Bronchial epithelial cell (primary cell): ENCODE measurements around the gene MFAP2. TPM values are rescaled to one million over a fixed set of nuclear protein-coding genes. Genes with fewer than 3 reads are reported as not detected.
A peak's percentile ranks its signal among the peaks of the same experiment; 100 is the strongest.

Experiments
- DNase-seq: peaks from one replicate; pipeline ENCODE4 v3.0.0-alpha.2; 2010; ENCODE audit warnings: low read depth
- FAIRE-seq: peaks from 2 replicates; lab custom pipeline; 2011; peaks lifted over from hg19 to GRCh38; lab: Jason Lieb, UNC
- H3K27me3 ChIP-seq: 2 replicates; pipeline ENCODE4 v1.5.1; 2011; ENCODE audit warnings: low read length; ENCODE audit not compliant: control insufficient read depth, insufficient read depth
- H3K36me3 ChIP-seq: 2 replicates; pipeline ENCODE4 v1.5.1; 2011; ENCODE audit warnings: low read length; ENCODE audit not compliant: control insufficient read depth, insufficient read depth
- H3K4me3 ChIP-seq: 2 replicates; pipeline ENCODE4 v1.5.1; 2011; ENCODE audit warnings: mild to moderate bottlenecking, low read depth, low read length, control low read depth
- total RNA-seq: library from RNA; depleted of rRNA; stranded (reverse); fragments of >200 nt; gene quantifications from 2 replicates; pipeline ENCODE4 v1.2.1, GENCODE V29; 2014
- TF ChIP-seq, protein P1 (sequence below): IDR thresholded peaks from 2 replicates; pipeline ENCODE4 v1.5.1; 2011; ENCODE audit warnings: mild to moderate bottlenecking, moderate library complexity, low read length, control low read depth, inconsistent platforms; ENCODE audit not compliant: insufficient read depth, severe bottlenecking

MFAP2 gene
- total RNA-seq, 1 donor from 2014 or later: 7.9 TPM

DNA sequence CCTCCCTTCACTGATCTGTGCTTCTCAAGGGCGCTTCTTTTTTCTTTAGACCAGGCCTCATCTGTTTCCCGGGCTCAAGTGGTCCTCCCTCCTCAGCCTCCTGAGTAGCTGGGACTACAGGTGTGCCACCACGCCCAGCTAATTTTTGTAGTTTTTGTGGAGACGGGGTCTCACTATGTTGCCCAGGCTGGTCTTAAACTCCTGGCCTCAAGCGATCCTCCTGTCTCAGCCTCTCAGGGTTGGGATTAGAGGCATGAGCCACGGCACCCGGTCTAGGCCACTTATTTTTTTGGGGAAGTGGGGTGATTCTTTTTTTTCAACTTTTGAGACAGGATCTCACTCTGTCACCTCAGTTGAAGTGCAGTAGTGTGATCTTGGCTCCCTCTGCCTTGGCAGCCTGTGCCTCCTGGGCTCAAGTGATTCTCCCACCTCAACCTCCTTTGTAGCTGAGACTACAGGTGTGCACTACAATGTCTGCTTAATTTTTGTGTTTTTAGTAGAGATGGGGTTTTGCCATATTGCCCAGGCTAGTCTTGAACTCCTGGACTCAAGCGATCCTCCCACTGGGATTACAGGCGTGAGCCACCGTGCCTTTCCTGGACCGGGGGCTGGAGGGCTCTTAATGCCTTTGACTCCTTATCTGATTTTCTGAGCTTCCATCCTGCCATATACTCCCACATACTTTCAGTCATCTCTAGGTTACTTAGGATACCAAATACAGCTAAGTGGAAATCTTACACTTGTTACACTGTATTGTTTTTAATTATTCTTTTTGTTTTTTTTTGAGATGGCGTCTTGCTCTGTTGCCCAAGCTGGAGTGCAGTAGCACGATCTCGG lies 18.9 kb downstream of the MFAP2 start:
- DNase-seq (no peak), FAIRE-seq (no peak)
- H3K4me3 ChIP-seq: peak overlapping the region; percentile 20
- peaks cover 7% of the 10 kb centered on the region for H3K36me3 ChIP-seq
- TF ChIP-seq, protein P1, sequence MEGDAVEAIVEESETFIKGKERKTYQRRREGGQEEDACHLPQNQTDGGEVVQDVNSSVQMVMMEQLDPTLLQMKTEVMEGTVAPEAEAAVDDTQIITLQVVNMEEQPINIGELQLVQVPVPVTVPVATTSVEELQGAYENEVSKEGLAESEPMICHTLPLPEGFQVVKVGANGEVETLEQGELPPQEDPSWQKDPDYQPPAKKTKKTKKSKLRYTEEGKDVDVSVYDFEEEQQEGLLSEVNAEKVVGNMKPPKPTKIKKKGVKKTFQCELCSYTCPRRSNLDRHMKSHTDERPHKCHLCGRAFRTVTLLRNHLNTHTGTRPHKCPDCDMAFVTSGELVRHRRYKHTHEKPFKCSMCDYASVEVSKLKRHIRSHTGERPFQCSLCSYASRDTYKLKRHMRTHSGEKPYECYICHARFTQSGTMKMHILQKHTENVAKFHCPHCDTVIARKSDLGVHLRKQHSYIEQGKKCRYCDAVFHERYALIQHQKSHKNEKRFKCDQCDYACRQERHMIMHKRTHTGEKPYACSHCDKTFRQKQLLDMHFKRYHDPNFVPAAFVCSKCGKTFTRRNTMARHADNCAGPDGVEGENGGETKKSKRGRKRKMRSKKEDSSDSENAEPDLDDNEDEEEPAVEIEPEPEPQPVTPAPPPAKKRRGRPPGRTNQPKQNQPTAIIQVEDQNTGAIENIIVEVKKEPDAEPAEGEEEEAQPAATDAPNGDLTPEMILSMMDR: no peak
- no peaks in the 10 kb centered on the region for H3K27me3 ChIP-seq

DNA sequence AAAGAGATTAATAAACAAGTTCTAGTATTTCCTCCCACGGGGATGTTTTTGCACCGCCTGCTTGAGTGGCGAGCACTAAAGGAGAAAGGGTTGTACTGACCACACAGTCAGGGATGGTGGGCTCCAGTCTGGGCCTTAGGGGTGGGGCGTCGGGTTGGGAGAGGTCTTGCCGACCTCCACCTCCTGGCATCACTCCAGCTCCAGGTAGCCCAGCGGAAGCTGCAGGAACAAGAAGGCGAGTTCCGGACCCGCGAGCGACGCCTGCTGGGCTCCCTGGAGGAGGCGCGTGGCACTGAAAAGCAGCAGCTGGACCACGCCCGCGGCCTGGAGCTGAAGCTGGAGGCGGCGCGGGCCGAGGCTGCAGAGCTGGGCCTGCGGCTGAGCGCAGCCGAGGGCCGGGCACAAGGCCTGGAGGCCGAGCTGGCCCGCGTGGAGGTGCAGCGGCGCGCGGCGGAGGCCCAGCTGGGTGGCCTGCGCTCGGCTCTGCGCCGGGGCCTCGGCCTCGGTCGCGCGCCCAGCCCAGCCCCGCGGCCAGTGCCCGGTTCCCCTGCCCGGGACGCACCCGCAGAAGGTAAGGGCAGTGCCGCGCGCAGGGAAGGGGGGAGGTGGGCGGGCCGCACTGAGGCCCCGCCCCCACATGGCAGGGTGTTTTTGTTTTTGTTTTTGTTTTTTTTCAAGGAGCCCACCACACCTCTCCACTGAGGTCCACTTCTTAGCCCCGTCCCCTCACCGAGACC lies 19.7 kb downstream of the MFAP2 start:
- no peaks in the 10 kb centered on the region for H3K27me3 ChIP-seq
- peak overlapping the region; percentile 20 for H3K4me3 ChIP-seq
- FAIRE-seq (no peak), DNase-seq (peak; percentile 63)
- H3K36me3 ChIP-seq: peaks cover 4% of the 10 kb centered on the region
- TF ChIP-seq, protein P1: peak; percentile 94

DNA sequence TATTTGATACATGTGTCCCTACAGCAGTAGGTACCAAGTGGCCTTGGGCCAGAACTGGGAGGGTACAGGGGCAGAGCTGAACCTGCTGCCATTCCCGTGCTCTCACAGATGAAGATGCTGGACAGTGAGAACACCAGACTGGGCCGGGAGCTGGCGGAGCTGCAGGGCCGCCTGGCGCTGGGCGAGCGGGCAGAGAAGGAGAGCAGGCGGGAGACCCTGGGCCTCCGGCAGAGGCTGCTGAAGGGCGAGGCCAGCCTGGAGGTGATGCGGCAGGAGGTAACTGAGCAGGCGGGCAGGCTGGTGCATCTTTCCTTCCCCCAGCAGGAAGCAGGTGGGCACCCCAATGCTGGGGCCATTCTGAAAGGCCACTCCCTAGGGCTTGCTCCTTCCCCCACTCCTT lies 21.9 kb downstream of the MFAP2 start:
- no peaks in the 10 kb centered on the region for H3K27me3 ChIP-seq
- H3K36me3 ChIP-seq: peaks cover 5% of the 10 kb centered on the region
- FAIRE-seq (no peak), DNase-seq (no peak)
- H3K4me3 ChIP-seq: no peak overlapping the region
- TF ChIP-seq, protein P1: no peak

DNA sequence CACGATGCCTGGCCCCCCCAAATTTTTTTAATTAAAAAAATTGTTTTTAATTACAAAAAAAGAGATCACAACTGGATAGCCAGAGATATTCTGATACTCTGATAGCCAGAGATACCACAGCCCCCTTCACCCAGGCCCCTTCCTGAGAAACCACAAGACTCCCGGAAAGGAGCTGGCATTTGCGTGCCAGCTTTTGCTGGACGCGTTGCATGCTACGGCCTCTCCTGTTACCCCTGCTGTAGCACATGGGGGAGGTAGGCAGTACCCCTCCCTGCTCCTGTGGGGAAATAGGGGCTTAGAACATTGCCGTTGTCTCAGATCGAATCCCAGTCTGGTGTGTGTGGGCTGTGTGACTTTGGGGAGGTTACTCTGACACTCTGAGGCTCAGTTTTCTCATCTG lies 22.7 kb downstream of the MFAP2 start:
- Histone ChIP-seq H3K27me3 (no peaks in the 10 kb centered on the region), H3K36me3 (peaks cover 7% of the 10 kb centered on the region), H3K4me3 (no peak overlapping the region)
- DNase-seq (no peak), FAIRE-seq (no peak)
- TF ChIP-seq, protein P1: no peak

DNA sequence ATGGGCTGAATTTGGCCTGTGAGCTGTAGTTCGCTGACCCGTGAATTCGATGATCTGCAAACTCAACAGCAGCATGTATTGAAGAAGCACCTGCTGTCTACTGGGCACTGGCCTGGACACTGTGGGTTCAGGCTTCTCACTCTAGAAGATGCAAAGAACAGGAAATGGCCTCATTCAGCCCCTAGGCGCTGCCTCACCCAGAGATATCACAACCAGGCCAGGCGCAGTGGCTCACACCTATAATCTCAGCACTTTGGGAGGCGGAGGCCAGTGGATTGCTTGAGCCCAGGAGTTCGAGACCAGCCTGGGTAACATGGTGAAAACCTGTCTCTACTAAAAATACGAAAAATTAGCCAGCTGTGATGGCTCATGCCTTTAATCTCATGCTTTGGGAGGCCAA lies 23.6 kb downstream of the MFAP2 start:
- TF ChIP-seq, protein P1: no peak
- no peaks in the 10 kb centered on the region for H3K27me3 ChIP-seq
- no peak for FAIRE-seq
- peaks cover 7% of the 10 kb centered on the region for H3K36me3 ChIP-seq
- no peak overlapping the region for H3K4me3 ChIP-seq
- no peak for DNase-seq
